BLaER1 treated with 17β-estradiol and CSF1 and Interleukin-3, amounts not matched to agents 10 nM and 100 nM (cell line): ENCODE data around the gene GIMD1.

ENCODE experiments used
- H3K27ac ChIP-seq, 11 experiments: shearing (Covaris generic); formaldehyde crosslinking; 2 replicates each; pipeline ENCODE4 v1.8.1; 2022
- H3K27me3 ChIP-seq, 11 experiments: shearing (Covaris generic); formaldehyde crosslinking; 2 replicates each; pipeline ENCODE4 v1.8.1; 2022
- H3K36me3 ChIP-seq, 11 experiments: shearing (Covaris generic); formaldehyde crosslinking; 2 replicates each; pipeline ENCODE4 v1.8.1; 2022
- H3K4me1 ChIP-seq, 10 experiments: shearing (Covaris generic); formaldehyde crosslinking; 2 replicates each; pipeline ENCODE4 v1.8.1; 2022
- H3K4me2 ChIP-seq, 11 experiments: shearing (Covaris generic); formaldehyde crosslinking; 2 replicates each; pipeline ENCODE4 v1.8.1; 2022
- H3K4me3 ChIP-seq, 10 experiments: shearing (Covaris generic); formaldehyde crosslinking; 2 replicates each; pipeline ENCODE4 v1.8.1; 2022
- H3K9ac ChIP-seq, 11 experiments: shearing (Covaris generic); formaldehyde crosslinking; 2 replicates each; pipeline ENCODE4 v1.8.1; 2022
- H3K9me3 ChIP-seq, 11 experiments: shearing (Covaris generic); formaldehyde crosslinking; replicated peaks in 1 of 11; 2 replicates each; pipeline ENCODE4 v1.8.1; 2022
- H4K20me1 ChIP-seq, 11 experiments: shearing (Covaris generic); formaldehyde crosslinking; 2 replicates each; pipeline ENCODE4 v1.8.1; 2022
- Cebpa-rat ChIP-seq, 11 experiments: shearing (Covaris generic); IDR thresholded peaks; 2 replicates each; pipeline ENCODE4 v1.8.1; 2022

GIMD1 gene

DNA sequence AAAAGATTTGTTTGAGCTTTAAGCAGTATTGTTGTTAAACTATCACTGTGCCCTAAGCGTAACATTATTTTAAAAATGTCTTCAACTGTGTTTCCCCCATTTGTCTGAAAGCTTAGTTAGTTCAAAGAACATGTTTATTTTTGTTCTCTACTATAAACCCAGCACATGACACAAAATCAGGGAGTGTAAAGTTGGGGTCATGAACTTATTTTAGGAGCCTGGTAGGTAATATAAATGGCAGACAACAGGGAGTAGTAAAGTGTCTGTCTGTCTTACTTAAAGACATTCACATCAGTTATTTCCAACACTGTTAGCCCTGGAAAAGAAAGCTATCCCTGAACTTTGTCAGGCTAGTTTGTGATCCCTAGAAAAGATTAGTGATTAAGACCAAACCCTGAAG lies 48.3 kb downstream of the GIMD1 start:
- no peaks in the 10 kb centered on the region for H3K27me3 ChIP-seq
- TF ChIP-seq Cebpa-rat (IDR thresholded peaks at IDR 0.05) = no peak
- peaks cover 19 to 52% (median 30%) of the 10 kb centered on the region in 11 experiments for H3K36me3 ChIP-seq
- no peak overlapping the region for H3K4me2 ChIP-seq
- no peak overlapping the region for H3K27ac ChIP-seq
- H3K4me1 ChIP-seq = peaks cover 11 to 23% (median 15%) of the 10 kb centered on the region in 10 experiments
- H4K20me1 ChIP-seq = peaks cover 0 to 36% (median 6%) of the 10 kb centered on the region in 11 experiments; a peak in 10 of 22 replicates
- H3K9me3 ChIP-seq = peaks cover 7 to 19% (median 17%) of the 10 kb centered on the region in 11 experiments; a peak in 19 of 22 replicates
- no peak overlapping the region for H3K9ac ChIP-seq
- H3K4me3 ChIP-seq = no peak overlapping the region

DNA sequence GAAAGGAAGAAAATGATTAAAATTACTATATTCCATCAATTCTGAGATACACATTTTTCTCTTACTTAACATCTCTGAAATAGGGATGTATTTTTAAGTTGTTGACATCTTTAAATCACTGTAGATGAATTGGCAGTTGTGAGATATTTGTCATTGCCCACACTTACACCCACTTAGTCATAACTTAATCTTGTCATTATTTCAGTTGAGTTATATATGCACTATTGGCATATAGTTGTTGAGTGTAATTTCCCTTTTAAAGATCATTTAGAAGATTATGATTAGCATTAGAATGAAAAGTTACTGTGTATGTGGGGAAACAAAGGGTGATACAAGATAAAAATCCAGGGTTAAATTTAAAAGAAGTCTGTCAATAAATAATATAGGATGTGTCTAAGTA lies 50.1 kb downstream of the GIMD1 start:
- peak overlapping the region in 1 of 11 experiments; percentile 99; a peak in 2 of 22 replicates for H3K27ac ChIP-seq
- no peak for TF ChIP-seq Cebpa-rat (IDR thresholded peaks at IDR 0.05)
- no peak overlapping the region for H3K9ac ChIP-seq
- peaks cover 13 to 44% (median 22%) of the 10 kb centered on the region in 11 experiments for H3K36me3 ChIP-seq
- peaks cover 7 to 19% (median 17%) of the 10 kb centered on the region in 11 experiments; a peak in 19 of 22 replicates for H3K9me3 ChIP-seq
- peak overlapping the region in 1 of 10 experiments; percentile 96; a peak in 1 of 20 replicates for H3K4me3 ChIP-seq
- no peaks in the 10 kb centered on the region for H3K27me3 ChIP-seq
- H4K20me1 ChIP-seq = peaks cover 0 to 33% (median 6%) of the 10 kb centered on the region in 11 experiments; a peak in 9 of 22 replicates
- peaks cover 20 to 40% (median 30%) of the 10 kb centered on the region in 10 experiments for H3K4me1 ChIP-seq
- peak overlapping the region in 9 of 11 experiments; percentile 83 to 98 (median 90); a peak in 13 of 22 replicates for H3K4me2 ChIP-seq

DNA sequence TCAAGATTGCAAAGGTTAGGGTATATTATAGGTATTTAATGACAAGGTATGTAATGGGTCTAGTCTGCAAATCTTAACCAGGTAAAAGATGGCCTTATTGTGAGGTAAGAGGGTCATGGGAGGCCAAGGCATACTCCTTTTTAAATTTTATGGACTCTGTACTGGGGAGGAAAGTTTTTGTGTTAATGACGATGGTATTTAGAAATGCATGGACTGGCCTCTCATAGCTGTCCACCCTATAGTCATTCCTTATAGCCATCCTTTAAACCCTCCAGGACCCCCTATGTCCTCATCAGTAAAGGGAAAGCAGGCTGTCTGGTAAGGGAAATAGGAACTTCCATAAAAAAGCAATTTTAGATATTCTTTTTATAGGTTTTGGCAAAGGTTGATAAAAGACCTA lies 50.8 kb downstream of the GIMD1 start:
- peak overlapping the region; percentile 67 to 98 (median 89); a peak in 19 of 20 replicates for H3K4me3 ChIP-seq
- H3K9ac ChIP-seq = peak overlapping the region in 6 of 11 experiments; percentile 89 to 99 (median 97); a peak in 10 of 22 replicates
- peak overlapping the region; percentile 83 to 98 (median 90) for H3K4me2 ChIP-seq
- peaks cover 13 to 43% (median 22%) of the 10 kb centered on the region in 11 experiments for H3K36me3 ChIP-seq
- H3K9me3 ChIP-seq = peaks cover 7 to 19% (median 17%) of the 10 kb centered on the region in 11 experiments; a peak in 19 of 22 replicates
- H3K27ac ChIP-seq = peak overlapping the region in 7 of 11 experiments; percentile 95 to 99 (median 98); a peak in 10 of 22 replicates
- H3K4me1 ChIP-seq = peaks cover 22 to 46% (median 37%) of the 10 kb centered on the region in 10 experiments
- no peak for TF ChIP-seq Cebpa-rat (IDR thresholded peaks at IDR 0.05)
- H3K27me3 ChIP-seq = no peaks in the 10 kb centered on the region
- H4K20me1 ChIP-seq = peaks cover 0 to 29% (median 5%) of the 10 kb centered on the region in 11 experiments; a peak in 9 of 22 replicates

DNA sequence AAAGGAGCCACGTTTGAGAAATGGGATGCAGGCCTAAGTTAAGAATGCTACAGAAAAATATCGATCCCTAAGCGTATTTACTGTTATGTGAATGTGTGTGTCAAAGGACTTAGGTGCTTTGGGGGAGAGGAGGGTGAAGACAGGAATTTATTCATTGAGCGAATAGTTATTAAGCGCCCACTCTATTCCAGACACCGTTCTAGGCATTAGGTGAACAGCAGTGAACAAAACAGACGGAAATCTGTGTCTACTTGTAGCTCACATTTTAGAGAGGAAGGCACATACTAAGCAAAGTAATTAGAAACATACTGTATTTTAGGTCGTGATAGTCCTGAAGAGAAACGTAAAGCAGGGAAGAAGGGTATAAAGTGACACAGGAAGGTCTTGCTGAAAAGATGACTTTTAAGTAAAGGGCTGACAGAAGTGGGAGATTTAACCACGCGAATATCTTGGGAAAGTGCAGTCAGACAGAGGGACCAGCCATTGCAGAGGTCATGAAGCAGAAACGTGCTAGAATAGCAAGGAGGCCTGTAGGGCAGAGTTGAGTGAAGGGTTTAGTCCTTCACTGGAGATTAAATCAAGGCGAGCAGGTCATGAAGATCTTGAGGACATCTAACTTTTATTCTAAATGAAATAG lies 51.7 kb downstream of the GIMD1 start:
- H3K27ac ChIP-seq = peak overlapping the region; percentile 95 to 99 (median 98)
- no peaks in the 10 kb centered on the region for H3K27me3 ChIP-seq
- peaks cover 0 to 22% (median 0%) of the 10 kb centered on the region in 11 experiments; a peak in 6 of 22 replicates for H4K20me1 ChIP-seq
- H3K4me2 ChIP-seq = peak overlapping the region; percentile 83 to 98 (median 90)
- H3K36me3 ChIP-seq = peaks cover 13 to 33% (median 20%) of the 10 kb centered on the region in 11 experiments
- H3K4me3 ChIP-seq = peak overlapping the region; percentile 67 to 98 (median 89)
- H3K9ac ChIP-seq = peak overlapping the region; percentile 89 to 99 (median 98)
- peaks cover 7 to 19% (median 17%) of the 10 kb centered on the region in 11 experiments; a peak in 19 of 22 replicates for H3K9me3 ChIP-seq
- peaks cover 22 to 47% (median 39%) of the 10 kb centered on the region in 10 experiments for H3K4me1 ChIP-seq
- no peak for TF ChIP-seq Cebpa-rat (IDR thresholded peaks at IDR 0.05)

DNA sequence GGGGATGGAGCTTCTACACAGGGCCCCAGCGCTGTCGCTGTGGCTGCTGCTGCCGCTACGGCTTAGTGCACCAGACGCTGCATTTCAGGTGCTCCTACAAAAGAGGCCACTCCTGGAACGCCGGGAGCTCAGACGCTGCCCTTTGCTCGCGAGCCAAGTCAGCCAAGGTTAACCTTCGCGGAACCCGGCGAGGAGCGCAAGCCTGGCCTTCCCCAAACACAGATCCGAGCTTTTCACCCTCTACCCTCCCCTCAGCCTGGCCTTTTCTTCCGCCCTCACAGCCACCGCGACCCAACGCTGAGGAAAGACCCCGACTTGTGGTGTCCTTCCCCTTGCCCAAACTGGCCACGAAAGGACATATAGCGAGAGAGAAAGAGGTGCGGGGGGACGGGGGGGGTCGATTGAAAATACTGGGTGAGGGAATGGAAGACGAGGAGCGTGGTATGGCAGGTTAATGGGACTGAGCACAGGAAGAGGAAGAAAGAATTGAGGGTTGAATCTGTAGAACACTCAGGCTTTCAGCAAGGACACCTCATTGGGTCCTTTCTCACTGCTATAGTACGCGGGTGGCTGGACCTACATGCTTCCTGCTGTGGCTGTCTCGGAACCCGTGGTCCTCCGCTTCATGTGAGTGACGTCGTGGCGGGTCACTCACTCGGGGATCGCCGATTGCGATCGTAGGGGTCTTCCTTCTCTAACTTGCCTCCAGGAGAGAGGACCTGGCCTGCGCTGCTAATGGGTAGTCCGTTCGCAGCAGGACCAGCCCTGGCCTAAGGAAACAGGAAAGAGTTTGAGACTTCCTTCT lies 52.4 kb downstream of the GIMD1 start, which contains the start of the genes AIMP1 and TBCK:
Gene AIMP1, plus strand, starts transcription at position 583 of the 805 bp plus-strand sequence. CDS start 8,460 bp downstream, outside the sequence.
Gene TBCK, minus strand, starts transcription at position 242 of the 805 bp plus-strand sequence. CDS start 7,249 bp downstream, outside the sequence.
- Histone ChIP-seq H3K4me1 (peaks cover 22 to 47% (median 39%) of the 10 kb centered on the region in 10 experiments), H3K27ac (peak within 1 kb of the TSS; percentile 95 to 99 (median 98)), H3K27me3 (no peaks in the 10 kb centered on the region), H3K9ac (peak within 1 kb of the TSS; percentile 89 to 99 (median 98)), H3K36me3 (peaks cover 10 to 29% (median 16%) of the 10 kb centered on the region in 11 experiments), H4K20me1 (peaks cover 0 to 16% (median 0%) of the 10 kb centered on the region in 11 experiments; a peak in 5 of 22 replicates), H3K4me2 (peak within 1 kb of the TSS; percentile 83 to 98 (median 92)), H3K4me3 (peak within 1 kb of the TSS; percentile 67 to 98 (median 89)), H3K9me3 (peaks cover 7 to 16% (median 14%) of the 10 kb centered on the region in 11 experiments; a peak in 19 of 22 replicates)
- TF ChIP-seq Cebpa-rat (IDR thresholded peaks at IDR 0.05) = no peak

DNA sequence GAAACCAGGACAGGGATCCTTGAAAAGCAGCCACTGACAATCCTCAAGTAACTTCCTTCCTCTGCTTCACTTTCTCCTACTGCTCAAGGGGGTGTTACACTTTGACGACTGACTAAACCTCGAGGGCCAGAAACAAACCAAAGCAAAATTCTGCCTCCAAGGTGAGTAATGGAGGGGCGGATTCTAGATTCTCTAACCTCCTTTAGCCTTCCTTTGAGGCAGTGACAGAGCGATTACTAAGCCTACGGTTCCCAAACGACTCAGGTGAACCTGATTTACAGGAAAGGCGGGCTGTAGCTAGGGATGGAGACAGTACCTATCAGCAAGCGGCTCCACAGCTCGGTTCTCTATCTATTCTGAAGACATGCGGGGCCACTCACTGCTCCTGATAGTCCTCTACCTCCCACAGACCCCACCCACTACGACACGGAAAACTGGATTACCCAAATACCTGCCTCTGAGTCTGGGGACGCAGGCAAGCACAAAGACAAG lies 53.1 kb downstream of the GIMD1 start:
- H3K36me3 ChIP-seq = peaks cover 3 to 24% (median 10%) of the 10 kb centered on the region in 11 experiments
- TF ChIP-seq Cebpa-rat (IDR thresholded peaks at IDR 0.05) = no peak
- no peaks in the 10 kb centered on the region for H3K27me3 ChIP-seq
- H3K4me3 ChIP-seq = peak overlapping the region; percentile 67 to 98 (median 89)
- H3K9me3 ChIP-seq = peaks cover 4 to 10% (median 8%) of the 10 kb centered on the region in 11 experiments; a peak in 19 of 22 replicates
- H3K4me2 ChIP-seq = peak overlapping the region; percentile 63 to 98 (median 90)
- H3K9ac ChIP-seq = peak overlapping the region; percentile 89 to 99 (median 98)
- peak overlapping the region; percentile 95 to 99 (median 98) for H3K27ac ChIP-seq
- peaks cover 22 to 47% (median 39%) of the 10 kb centered on the region in 10 experiments for H3K4me1 ChIP-seq
- peaks cover 0 to 9% (median 0%) of the 10 kb centered on the region in 11 experiments; a peak in 4 of 22 replicates for H4K20me1 ChIP-seq

DNA sequence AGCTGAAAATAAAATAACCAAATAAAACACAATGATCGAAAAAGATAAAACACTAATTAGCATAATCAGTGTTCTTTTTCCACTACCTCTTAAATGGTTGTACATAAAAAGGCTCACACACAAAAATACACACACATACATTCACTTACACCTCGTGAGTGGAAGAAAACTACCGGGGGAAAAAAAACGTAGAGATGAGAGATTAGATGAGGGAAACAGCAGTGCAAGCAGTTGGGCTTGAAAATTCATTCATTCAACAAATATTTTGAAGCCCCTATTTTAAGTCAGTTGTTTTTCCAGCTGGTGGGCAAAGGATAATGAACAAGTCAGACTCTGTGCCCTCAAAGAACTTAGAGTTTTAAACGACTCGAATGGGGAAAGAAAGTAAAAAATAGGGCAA lies 53.6 kb downstream of the GIMD1 start:
- Histone ChIP-seq H3K9ac (peak overlapping the region; percentile 89 to 99 (median 98)), H3K4me3 (peak overlapping the region; percentile 67 to 98 (median 89)), H3K27ac (peak overlapping the region in 10 of 11 experiments; percentile 95 to 99 (median 98); a peak in 21 of 22 replicates), H4K20me1 (peaks cover 0 to 8% (median 0%) of the 10 kb centered on the region in 11 experiments; a peak in 2 of 22 replicates), H3K36me3 (peaks cover 0 to 18% (median 4%) of the 10 kb centered on the region in 11 experiments; a peak in 14 of 22 replicates), H3K4me2 (peak overlapping the region; percentile 63 to 98 (median 90)), H3K4me1 (peaks cover 22 to 47% (median 39%) of the 10 kb centered on the region in 10 experiments), H3K9me3 (peaks cover 0 to 4% (median 2%) of the 10 kb centered on the region in 11 experiments; a peak in 13 of 22 replicates), H3K27me3 (no peaks in the 10 kb centered on the region)
- no peak for TF ChIP-seq Cebpa-rat (IDR thresholded peaks at IDR 0.05)
